ENCODE results near the gene ACAP2. TPM values are rescaled to one million over a fixed set of nuclear protein-coding genes. Genes with fewer than 3 reads are reported as not detected.

The ACAP2 gene
- total and polyA plus RNA-seq, 4 donors = 4.5 to 28.5 (median 23.3) TPM

GRCh38 chr3:195270817-195271409, 171.9 kb downstream of the ACAP2 start, which contains the start of gene XXYLT1:
TSS of gene XXYLT1 (minus strand) at chr3:195271159. CDS start at chr3:195271058, 101 bp downstream.
- WGBS = under 1% methylated on average over 75 of the region's 75 CpGs

DNA sequence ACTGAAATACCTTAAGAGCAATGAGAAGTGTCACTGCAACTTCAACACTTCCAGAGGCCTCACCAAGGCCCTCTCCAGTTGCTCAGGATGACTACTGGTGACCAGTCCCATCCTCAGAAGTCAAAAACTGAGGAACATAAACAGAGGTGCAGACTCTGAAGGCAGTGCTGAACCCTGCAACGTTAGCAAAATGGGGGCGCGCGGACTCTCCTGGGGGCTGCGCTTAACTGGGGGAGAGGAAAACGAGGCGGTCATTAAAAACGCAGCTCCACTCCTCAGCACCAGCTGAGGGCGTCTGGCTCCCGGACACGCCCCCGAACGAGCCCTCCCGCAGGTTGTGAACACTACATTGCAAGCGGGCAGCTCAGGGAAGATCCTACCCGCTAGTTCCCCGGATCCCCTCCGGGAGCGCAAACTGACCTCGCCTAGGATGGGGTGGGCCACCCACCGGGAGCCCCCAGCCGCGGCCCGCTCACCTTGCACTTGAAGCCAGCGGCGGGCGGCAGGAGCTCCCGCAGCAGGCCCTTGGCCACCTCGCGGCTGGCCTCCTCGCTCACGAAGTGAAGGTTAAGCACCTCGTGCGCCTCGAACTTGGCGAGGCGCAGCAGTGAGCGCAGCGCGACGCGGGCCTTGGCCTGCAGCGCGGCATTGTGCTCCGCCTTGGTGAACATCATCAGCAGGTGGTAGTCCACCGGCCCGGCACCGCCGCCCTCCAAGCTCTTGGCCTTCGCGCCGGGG, 172.6 kb downstream of the ACAP2 start:
- H3K9ac ChIP-seq (ENCODE audit: low read depth in 1 of 2, low read length in 2 of 2) = no peak overlapping the region
- TF ChIP-seq ATF3 (IDR thresholded peaks at IDR 0.05) = no peak
- no peak for TF ChIP-seq FOXA1 (IDR thresholded peaks at IDR 0.05)
- TF ChIP-seq, protein P1, sequence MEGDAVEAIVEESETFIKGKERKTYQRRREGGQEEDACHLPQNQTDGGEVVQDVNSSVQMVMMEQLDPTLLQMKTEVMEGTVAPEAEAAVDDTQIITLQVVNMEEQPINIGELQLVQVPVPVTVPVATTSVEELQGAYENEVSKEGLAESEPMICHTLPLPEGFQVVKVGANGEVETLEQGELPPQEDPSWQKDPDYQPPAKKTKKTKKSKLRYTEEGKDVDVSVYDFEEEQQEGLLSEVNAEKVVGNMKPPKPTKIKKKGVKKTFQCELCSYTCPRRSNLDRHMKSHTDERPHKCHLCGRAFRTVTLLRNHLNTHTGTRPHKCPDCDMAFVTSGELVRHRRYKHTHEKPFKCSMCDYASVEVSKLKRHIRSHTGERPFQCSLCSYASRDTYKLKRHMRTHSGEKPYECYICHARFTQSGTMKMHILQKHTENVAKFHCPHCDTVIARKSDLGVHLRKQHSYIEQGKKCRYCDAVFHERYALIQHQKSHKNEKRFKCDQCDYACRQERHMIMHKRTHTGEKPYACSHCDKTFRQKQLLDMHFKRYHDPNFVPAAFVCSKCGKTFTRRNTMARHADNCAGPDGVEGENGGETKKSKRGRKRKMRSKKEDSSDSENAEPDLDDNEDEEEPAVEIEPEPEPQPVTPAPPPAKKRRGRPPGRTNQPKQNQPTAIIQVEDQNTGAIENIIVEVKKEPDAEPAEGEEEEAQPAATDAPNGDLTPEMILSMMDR (IDR thresholded peaks at IDR 0.05; ENCODE audit: low read depth, low read length, missing input control) = no peak
- TF ChIP-seq, protein P2, sequence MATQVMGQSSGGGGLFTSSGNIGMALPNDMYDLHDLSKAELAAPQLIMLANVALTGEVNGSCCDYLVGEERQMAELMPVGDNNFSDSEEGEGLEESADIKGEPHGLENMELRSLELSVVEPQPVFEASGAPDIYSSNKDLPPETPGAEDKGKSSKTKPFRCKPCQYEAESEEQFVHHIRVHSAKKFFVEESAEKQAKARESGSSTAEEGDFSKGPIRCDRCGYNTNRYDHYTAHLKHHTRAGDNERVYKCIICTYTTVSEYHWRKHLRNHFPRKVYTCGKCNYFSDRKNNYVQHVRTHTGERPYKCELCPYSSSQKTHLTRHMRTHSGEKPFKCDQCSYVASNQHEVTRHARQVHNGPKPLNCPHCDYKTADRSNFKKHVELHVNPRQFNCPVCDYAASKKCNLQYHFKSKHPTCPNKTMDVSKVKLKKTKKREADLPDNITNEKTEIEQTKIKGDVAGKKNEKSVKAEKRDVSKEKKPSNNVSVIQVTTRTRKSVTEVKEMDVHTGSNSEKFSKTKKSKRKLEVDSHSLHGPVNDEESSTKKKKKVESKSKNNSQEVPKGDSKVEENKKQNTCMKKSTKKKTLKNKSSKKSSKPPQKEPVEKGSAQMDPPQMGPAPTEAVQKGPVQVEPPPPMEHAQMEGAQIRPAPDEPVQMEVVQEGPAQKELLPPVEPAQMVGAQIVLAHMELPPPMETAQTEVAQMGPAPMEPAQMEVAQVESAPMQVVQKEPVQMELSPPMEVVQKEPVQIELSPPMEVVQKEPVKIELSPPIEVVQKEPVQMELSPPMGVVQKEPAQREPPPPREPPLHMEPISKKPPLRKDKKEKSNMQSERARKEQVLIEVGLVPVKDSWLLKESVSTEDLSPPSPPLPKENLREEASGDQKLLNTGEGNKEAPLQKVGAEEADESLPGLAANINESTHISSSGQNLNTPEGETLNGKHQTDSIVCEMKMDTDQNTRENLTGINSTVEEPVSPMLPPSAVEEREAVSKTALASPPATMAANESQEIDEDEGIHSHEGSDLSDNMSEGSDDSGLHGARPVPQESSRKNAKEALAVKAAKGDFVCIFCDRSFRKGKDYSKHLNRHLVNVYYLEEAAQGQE (IDR thresholded peaks at IDR 0.05) = no peak
- no peak for TF ChIP-seq JUND (IDR thresholded peaks at IDR 0.05)
- TF ChIP-seq SP1 (IDR thresholded peaks at IDR 0.05) = no peak
- TF ChIP-seq, protein P3, sequence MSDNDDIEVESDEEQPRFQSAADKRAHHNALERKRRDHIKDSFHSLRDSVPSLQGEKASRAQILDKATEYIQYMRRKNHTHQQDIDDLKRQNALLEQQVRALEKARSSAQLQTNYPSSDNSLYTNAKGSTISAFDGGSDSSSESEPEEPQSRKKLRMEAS (IDR thresholded peaks at IDR 0.05) = no peak
- no peak for TF ChIP-seq EGR1 (IDR thresholded peaks at IDR 0.05; ENCODE audit: low read depth in 2 of 2)
- no peak for TF ChIP-seq RXRA (IDR thresholded peaks at IDR 0.05)
- no peak for TF ChIP-seq HNF4G (IDR thresholded peaks at IDR 0.05)
- TF ChIP-seq NR2F2 (IDR thresholded peaks at IDR 0.05) = no peak
- peak overlapping the region; percentile 84 to 96 (median 93) for H3K4me3 ChIP-seq (ENCODE audit: low read depth in 1 of 3, low read length in 3 of 3)
- no peaks in the 10 kb centered on the region for H3K9me3 ChIP-seq (ENCODE audit: control insufficient read depth in 4 of 4, low read length in 3 of 4)
- H3K4me1 ChIP-seq (ENCODE audit: control insufficient read depth in 4 of 4, insufficient read depth in 4 of 4, low read length in 3 of 4) = peaks cover 3 to 26% (median 20%) of the 10 kb centered on the region in 4 donors
- 2% methylated on average over 52 of the region's 52 CpGs for WGBS
- no peaks in the 10 kb centered on the region for H3K27me3 ChIP-seq (ENCODE audit: control insufficient read depth in 4 of 4, insufficient read depth in 4 of 4, low read length in 3 of 4)
- peak overlapping the region; percentile 84 to 86 for H3K27ac ChIP-seq (ENCODE audit: low read depth in 1 of 2, low read length in 2 of 2)
- peak; percentile 60 for DNase-seq (ENCODE audit: low spot score)
- H3K36me3 ChIP-seq (ENCODE audit: control insufficient read depth in 4 of 4, insufficient read depth in 3 of 4, low read depth in 1 of 4, low read length in 3 of 4) = no peaks in the 10 kb centered on the region

More at GRCh38 chr3:195270817-195271409, 171.9 kb downstream of the ACAP2 start, which contains the start of gene XXYLT1:
- Histone ChIP-seq H3K27me3 (ENCODE audit: control insufficient read depth in 4 of 4, insufficient read depth in 4 of 4, low read length in 3 of 4) (no peaks in the 10 kb centered on the region), H3K9me3 (ENCODE audit: control insufficient read depth in 4 of 4, low read length in 3 of 4) (no peaks in the 10 kb centered on the region), H3K9ac (ENCODE audit: low read depth in 1 of 2, low read length in 2 of 2) (peak within 1 kb of the TSS; percentile 50 to 76), H3K4me1 (ENCODE audit: control insufficient read depth in 4 of 4, insufficient read depth in 4 of 4, low read length in 3 of 4) (peaks cover 3 to 26% (median 20%) of the 10 kb centered on the region in 4 donors), H3K27ac (ENCODE audit: low read depth in 1 of 2, low read length in 2 of 2) (peak within 1 kb of the TSS; percentile 84 to 86), H3K4me3 (ENCODE audit: low read depth in 1 of 3, low read length in 3 of 3) (peak within 1 kb of the TSS; percentile 84 to 96 (median 93)), H3K36me3 (ENCODE audit: control insufficient read depth in 4 of 4, insufficient read depth in 3 of 4, low read depth in 1 of 4, low read length in 3 of 4) (no peaks in the 10 kb centered on the region)
- TF ChIP-seq EGR1 (IDR thresholded peaks at IDR 0.05; ENCODE audit: low read depth in 2 of 2) = peak in 1 of 2 donors; percentile 10
- TF ChIP-seq ATF3 (IDR thresholded peaks at IDR 0.05) = no peak
- TF ChIP-seq, protein P1 (IDR thresholded peaks at IDR 0.05; ENCODE audit: low read depth, low read length, missing input control) = peak; percentile 36
- TF ChIP-seq, protein P2 (IDR thresholded peaks at IDR 0.05) = no peak
- TF ChIP-seq SP1 (IDR thresholded peaks at IDR 0.05) = peak; percentile 9
- DNase-seq (ENCODE audit: low spot score) = peak; percentile 95

Measured in liver (tissue), 9 donors.